ENCODE results near the gene SIRT6. TPM values are rescaled to one million over a fixed set of nuclear protein-coding genes. Genes with fewer than 3 reads are reported as not detected.

SIRT6 gene
- total RNA-seq, 2 donors from 2014 or later: 13.2 to 54.1 TPM

GRCh38 chr19:4154571-4155312 is 27.6 kb downstream of the SIRT6 start:
- Histone ChIP-seq H3K36me3 (replicated peaks in 1 of 2; ENCODE audit: insufficient read depth in 1 of 2, low read depth in 2 of 2) (no peaks in the 10 kb centered on the region), H3K4me1 (peaks cover 12% of the 10 kb centered on the region), H3K4me3 (no peak overlapping the region), H3K9me3 (no peaks in the 10 kb centered on the region), H3K27ac (no peak overlapping the region), H3K27me3 (no peaks in the 10 kb centered on the region)
- intact Hi-C loops (cut with DNase I): no loop called here
- WGBS, 2 donors: 69 to 79% methylated on average over 5 to 21 of the region's 21 CpGs
- TF ChIP-seq CTCF (IDR thresholded peaks at IDR 0.05): no peak
- no peak for TF ChIP-seq POLR2A (IDR thresholded peaks at IDR 0.05)
- no peak for ATAC-seq
- no peak for DNase-seq

- DNase-seq (no peak), ATAC-seq (no peak)
- TF ChIP-seq CTCF (IDR thresholded peaks at IDR 0.05) (no peak), POLR2A (IDR thresholded peaks at IDR 0.05) (no peak)
- Histone ChIP-seq H3K4me3 (no peak overlapping the region), H3K27me3 (no peaks in the 10 kb centered on the region), H3K36me3 (replicated peaks in 1 of 2; ENCODE audit: insufficient read depth in 1 of 2, low read depth in 2 of 2) (no peaks in the 10 kb centered on the region), H3K9me3 (no peaks in the 10 kb centered on the region), H3K27ac (no peak overlapping the region), H3K4me1 (peaks cover 25% of the 10 kb centered on the region)
- whole genome bisulfite sequencing, 2 donors: 69 to 70% methylated on average over 10 of the region's 10 CpGs
- intact Hi-C loops (cut with DNase I): no loop called here
These were observed 29.9 kb downstream of the SIRT6 start for GRCh38 chr19:4152241-4152998.

- intact Hi-C loops (cut with DNase I): no loop called here
- 79% methylated on average over 6 of the region's 6 CpGs for WGBS, 2 donors
These were observed 30.7 kb downstream of the SIRT6 start for GRCh38 chr19:4151623-4152022.

GRCh38 chr19:4149518-4150288 is 32.7 kb downstream of the SIRT6 start:
- ATAC-seq (peak; percentile 39), DNase-seq (peak in 2 of 4 donors; percentile 22 to 43)
- WGBS, 2 donors: 22 to 28% methylated on average over 15 to 17 of the region's 17 CpGs
- Histone ChIP-seq H3K36me3 (replicated peaks in 1 of 2; ENCODE audit: insufficient read depth in 1 of 2, low read depth in 2 of 2) (no peaks in the 10 kb centered on the region), H3K4me1 (peaks cover 31% of the 10 kb centered on the region), H3K27ac (peak overlapping the region in 1 of 4 donors; percentile 49), H3K4me3 (no peak overlapping the region), H3K9me3 (no peaks in the 10 kb centered on the region), H3K27me3 (no peaks in the 10 kb centered on the region)
- intact Hi-C loops (cut with DNase I): no loop called here
- TF ChIP-seq CTCF (IDR thresholded peaks at IDR 0.05): no peak
- no peak for TF ChIP-seq POLR2A (IDR thresholded peaks at IDR 0.05)

More at GRCh38 chr19:4151623-4152022, 30.7 kb downstream of the SIRT6 start:
- Histone ChIP-seq H3K27ac (no peak overlapping the region), H3K4me3 (no peak overlapping the region), H3K27me3 (no peaks in the 10 kb centered on the region), H3K4me1 (peaks cover 20% of the 10 kb centered on the region), H3K36me3 (replicated peaks in 1 of 2; ENCODE audit: insufficient read depth in 1 of 2, low read depth in 2 of 2) (no peaks in the 10 kb centered on the region), H3K9me3 (no peaks in the 10 kb centered on the region)
- no peak for ATAC-seq
- no peak for TF ChIP-seq POLR2A (IDR thresholded peaks at IDR 0.05)
- TF ChIP-seq CTCF (IDR thresholded peaks at IDR 0.05): no peak
- no peak for DNase-seq
